Measurements from ENCODE around the gene POLR3H. TPM values are rescaled to one million over a fixed set of nuclear protein-coding genes. Genes with fewer than 3 reads are reported as not detected.

The POLR3H gene
- total RNA-seq, 1 experiment from 2014 or later: 21.2 TPM

DNA sequence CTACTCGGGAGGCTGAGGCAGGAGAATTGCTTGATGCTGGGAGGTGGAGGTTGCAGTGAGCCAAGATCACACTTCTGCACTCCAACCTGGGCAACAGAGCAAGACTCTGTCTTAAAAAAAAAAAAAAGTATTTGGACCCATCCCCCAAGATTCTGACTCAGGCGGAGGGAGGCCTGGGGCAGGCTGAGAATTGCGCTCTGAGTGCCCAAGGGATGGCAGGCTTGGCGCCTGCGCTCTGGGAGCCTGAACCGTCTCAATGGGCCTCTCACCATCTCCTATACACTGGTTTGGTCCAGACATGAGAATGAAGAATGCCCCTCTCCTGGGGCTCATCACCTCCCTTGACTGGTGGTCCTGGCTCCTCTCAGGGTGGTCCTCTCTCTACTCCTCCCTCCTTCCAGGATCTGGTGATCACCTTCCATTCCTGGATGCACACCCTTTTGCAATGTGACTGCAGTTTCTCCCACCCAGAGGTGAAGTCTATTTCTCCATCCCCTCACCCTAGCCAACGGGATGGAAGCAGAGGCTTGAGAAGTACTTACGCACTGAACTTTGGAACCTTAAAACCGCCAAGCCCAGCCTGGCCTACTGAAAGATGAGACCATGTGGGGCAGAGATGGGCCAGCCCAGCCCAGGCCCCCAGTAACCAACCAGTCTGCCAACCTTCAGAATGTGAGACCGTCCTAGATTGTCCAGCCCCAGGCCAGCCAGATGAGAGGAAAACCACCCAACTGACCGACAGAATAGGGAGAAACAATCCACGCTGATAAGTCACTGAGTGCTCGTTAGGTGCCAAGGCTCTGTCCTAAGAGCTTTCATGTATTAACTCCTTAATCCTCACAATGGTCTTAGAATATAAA lies 4.9 kb downstream of the POLR3H start:
- BruUV-seq (replicated peaks): no TSS peak
- no peak overlapping the region for H3K27ac ChIP-seq (ENCODE audit: low read length)
- no peak overlapping the region for H3K4me2 ChIP-seq (ENCODE audit: low read length)
- DNase-seq: no peak
- H3K9me2 ChIP-seq (replicated peaks; ENCODE audit: low read length): no peaks in the 10 kb centered on the region
- no peaks in the 10 kb centered on the region for H3F3A ChIP-seq (ENCODE audit: low read length, unreplicated experiment)
- H4K20me1 ChIP-seq (ENCODE audit: low read length): peaks cover 20% of the 10 kb centered on the region
- H3K9me3 ChIP-seq (ENCODE audit: low read length): no peaks in the 10 kb centered on the region
- H3K4me3 ChIP-seq (ENCODE audit: low read length): no peak overlapping the region
- H3K4me1 ChIP-seq (ENCODE audit: insufficient read depth, low read length): no peaks in the 10 kb centered on the region
- H3K79me2 ChIP-seq (ENCODE audit: low read length): peaks cover 58% of the 10 kb centered on the region
- ChIA-PET POLR2A (ENCODE audit: unreplicated experiment) (no interaction called here), CTCF (no interaction called here)
- H3K27me3 ChIP-seq (ENCODE audit: low read length): no peaks in the 10 kb centered on the region
- H2AFZ ChIP-seq (ENCODE audit: low read length): no peak overlapping the region
- ATAC-seq: no peak
- H3K36me3 ChIP-seq (ENCODE audit: low read depth, low read length): 0 out of 2 replicates have a peak, but pooled peaks cover 3% of the 10 kb centered on the region
- intact Hi-C loops (cut with micrococcal nuclease): no loop called here
- no peak overlapping the region for H3K9ac ChIP-seq (ENCODE audit: low read length)
- TF ChIP-seq EZH2phosphoT487 (IDR thresholded peaks at IDR 0.05; ENCODE audit: borderline replicate concordance, low read length): no peak
- no peak for TF ChIP-seq EZH2 (IDR thresholded peaks at IDR 0.05; ENCODE audit: low read length, unreplicated experiment)
- TF ChIP-seq, protein P1, sequence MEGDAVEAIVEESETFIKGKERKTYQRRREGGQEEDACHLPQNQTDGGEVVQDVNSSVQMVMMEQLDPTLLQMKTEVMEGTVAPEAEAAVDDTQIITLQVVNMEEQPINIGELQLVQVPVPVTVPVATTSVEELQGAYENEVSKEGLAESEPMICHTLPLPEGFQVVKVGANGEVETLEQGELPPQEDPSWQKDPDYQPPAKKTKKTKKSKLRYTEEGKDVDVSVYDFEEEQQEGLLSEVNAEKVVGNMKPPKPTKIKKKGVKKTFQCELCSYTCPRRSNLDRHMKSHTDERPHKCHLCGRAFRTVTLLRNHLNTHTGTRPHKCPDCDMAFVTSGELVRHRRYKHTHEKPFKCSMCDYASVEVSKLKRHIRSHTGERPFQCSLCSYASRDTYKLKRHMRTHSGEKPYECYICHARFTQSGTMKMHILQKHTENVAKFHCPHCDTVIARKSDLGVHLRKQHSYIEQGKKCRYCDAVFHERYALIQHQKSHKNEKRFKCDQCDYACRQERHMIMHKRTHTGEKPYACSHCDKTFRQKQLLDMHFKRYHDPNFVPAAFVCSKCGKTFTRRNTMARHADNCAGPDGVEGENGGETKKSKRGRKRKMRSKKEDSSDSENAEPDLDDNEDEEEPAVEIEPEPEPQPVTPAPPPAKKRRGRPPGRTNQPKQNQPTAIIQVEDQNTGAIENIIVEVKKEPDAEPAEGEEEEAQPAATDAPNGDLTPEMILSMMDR (conservative IDR thresholded peaks at IDR 0.05; ENCODE audit: low read depth, low read length): no peak

DNA sequence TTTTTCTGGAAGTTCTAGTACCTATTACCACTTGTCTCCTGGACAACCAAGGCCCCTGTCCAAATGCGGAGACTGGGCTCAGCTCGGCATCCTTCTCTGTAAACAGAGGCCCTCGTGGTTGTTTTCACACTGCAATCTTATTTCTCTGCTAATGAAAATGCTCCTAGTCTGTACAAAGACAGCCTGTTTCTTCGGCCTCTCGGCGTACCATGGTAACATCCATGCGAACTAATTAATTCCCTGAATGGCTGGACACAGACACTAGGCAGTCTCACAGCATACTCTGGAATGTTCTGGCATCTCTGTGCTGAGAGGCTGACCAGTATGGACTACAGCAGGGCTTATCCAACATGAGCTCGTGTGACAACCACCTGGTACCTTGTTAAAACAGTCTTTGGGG lies 5.7 kb downstream of the POLR3H start:
- ChIA-PET CTCF (no interaction called here), POLR2A (ENCODE audit: unreplicated experiment) (no interaction called here)
- intact Hi-C loops (cut with micrococcal nuclease): no loop called here
- no peak overlapping the region for H3K9ac ChIP-seq (ENCODE audit: low read length)
- H3K4me2 ChIP-seq (ENCODE audit: low read length): no peak overlapping the region
- no peak overlapping the region for H2AFZ ChIP-seq (ENCODE audit: low read length)
- no peak overlapping the region for H3K4me3 ChIP-seq (ENCODE audit: low read length)
- H3K4me1 ChIP-seq (ENCODE audit: insufficient read depth, low read length): no peaks in the 10 kb centered on the region
- peaks cover 20% of the 10 kb centered on the region for H4K20me1 ChIP-seq (ENCODE audit: low read length)
- TF ChIP-seq EZH2 (IDR thresholded peaks at IDR 0.05; ENCODE audit: low read length, unreplicated experiment): no peak
- TF ChIP-seq, protein P1 (conservative IDR thresholded peaks at IDR 0.05; ENCODE audit: low read depth, low read length): no peak
- no peak for TF ChIP-seq EZH2phosphoT487 (IDR thresholded peaks at IDR 0.05; ENCODE audit: borderline replicate concordance, low read length)
- H3F3A ChIP-seq (ENCODE audit: low read length, unreplicated experiment): no peaks in the 10 kb centered on the region
- BruUV-seq (replicated peaks): no TSS peak
- no peaks in the 10 kb centered on the region for H3K9me2 ChIP-seq (replicated peaks; ENCODE audit: low read length)
- H3K27ac ChIP-seq (ENCODE audit: low read length): no peak overlapping the region
- no peak for ATAC-seq
- H3K79me2 ChIP-seq (ENCODE audit: low read length): peaks cover 51% of the 10 kb centered on the region
- H3K9me3 ChIP-seq (ENCODE audit: low read length): no peaks in the 10 kb centered on the region
- H3K36me3 ChIP-seq (ENCODE audit: low read depth, low read length): 0 out of 2 replicates have a peak, but pooled peaks cover 3% of the 10 kb centered on the region
- DNase-seq: no peak
- no peaks in the 10 kb centered on the region for H3K27me3 ChIP-seq (ENCODE audit: low read length)

DNA sequence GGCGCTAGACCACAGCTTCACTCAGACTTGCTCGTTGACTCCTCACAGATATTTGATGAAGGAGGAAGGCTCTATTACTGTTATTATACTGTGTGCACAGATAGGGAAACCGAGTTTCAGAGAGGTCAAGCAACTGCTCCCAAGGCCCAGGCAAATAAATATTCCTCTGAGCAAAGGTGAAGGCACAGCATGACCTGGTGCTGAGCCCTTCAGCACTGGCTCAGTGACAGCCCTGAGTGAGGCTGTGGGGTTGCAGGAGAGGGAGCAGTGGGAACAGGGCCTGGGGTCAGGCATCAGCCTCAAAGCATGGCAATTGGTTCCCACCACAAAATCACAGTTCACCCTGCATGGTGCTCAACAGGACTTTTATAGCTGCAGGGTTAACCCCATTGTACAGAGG lies 7.1 kb downstream of the POLR3H start:
- no peak for ATAC-seq
- no peaks in the 10 kb centered on the region for H3K9me2 ChIP-seq (replicated peaks; ENCODE audit: low read length)
- no peaks in the 10 kb centered on the region for H3K9me3 ChIP-seq (ENCODE audit: low read length)
- peaks cover 9% of the 10 kb centered on the region for H4K20me1 ChIP-seq (ENCODE audit: low read length)
- intact Hi-C loops (cut with micrococcal nuclease): no loop called here
- no TSS peak for BruUV-seq (replicated peaks)
- TF ChIP-seq, protein P1 (conservative IDR thresholded peaks at IDR 0.05; ENCODE audit: low read depth, low read length): no peak
- TF ChIP-seq EZH2 (IDR thresholded peaks at IDR 0.05; ENCODE audit: low read length, unreplicated experiment): no peak
- TF ChIP-seq EZH2phosphoT487 (IDR thresholded peaks at IDR 0.05; ENCODE audit: borderline replicate concordance, low read length): no peak
- no peaks in the 10 kb centered on the region for H3F3A ChIP-seq (ENCODE audit: low read length, unreplicated experiment)
- ChIA-PET CTCF (no interaction called here), POLR2A (ENCODE audit: unreplicated experiment) (no interaction called here)
- H3K27ac ChIP-seq (ENCODE audit: low read length): no peak overlapping the region
- no peaks in the 10 kb centered on the region for H3K4me1 ChIP-seq (ENCODE audit: insufficient read depth, low read length)
- H3K4me3 ChIP-seq (ENCODE audit: low read length): no peak overlapping the region
- peaks cover 9% of the 10 kb centered on the region; the same call in 1 of the 2 replicates for H3K36me3 ChIP-seq (ENCODE audit: low read depth, low read length)
- no peak overlapping the region for H3K9ac ChIP-seq (ENCODE audit: low read length)
- DNase-seq: no peak
- H3K27me3 ChIP-seq (ENCODE audit: low read length): no peaks in the 10 kb centered on the region
- H2AFZ ChIP-seq (ENCODE audit: low read length): no peak overlapping the region
- no peak overlapping the region for H3K4me2 ChIP-seq (ENCODE audit: low read length)
- peaks cover 42% of the 10 kb centered on the region for H3K79me2 ChIP-seq (ENCODE audit: low read length)

Data from PC-3 (cell line).